Right lobe of liver (tissue), 6 donors: ENCODE measurements around the gene OSBPL5. TPM values are rescaled to one million over a fixed set of nuclear protein-coding genes. Genes with fewer than 3 reads are reported as not detected.

ENCODE experiments used
- ATAC-seq, 4 donors: fragments of 200-7000 bp; cut with Tn5 transposase; one replicate each; pipeline ENCODE4 v1.9.1; 2020; ENCODE audit warnings: mild to moderate bottlenecking in 4 of 4, moderate library complexity in 4 of 4
- DNase-seq, 3 donors: peaks; one replicate each; pipeline ENCODE4 v3.0.0-alpha.2; 2020
- H3K27ac ChIP-seq, 3 donors: fragments of 200-600 bp; one replicate each; pipeline ENCODE4 v1.8.0; 2022
- H3K27me3 ChIP-seq, 2 donors: fragments of 200-600 bp; one replicate each; pipeline ENCODE4 v1.8.0; 2022
- H3K36me3 ChIP-seq, 4 donors: fragments of 200-600 bp; sonication (generic) in 1 of 4; one replicate each; pipeline versions ENCODE4 v1.5.1 to v1.8.0; 2017 to 2022; ENCODE audit warnings: control low read depth in 1 of 4
- H3K4me1 ChIP-seq, 4 donors: fragments of 200-600 bp; sonication (generic) in 1 of 4; one replicate each; pipeline versions ENCODE4 v1.5.1 to v1.8.0; 2017 to 2022; ENCODE audit warnings: control low read depth in 1 of 4
- H3K4me3 ChIP-seq, 3 donors: fragments of 200-600 bp; one replicate each; pipeline ENCODE4 v1.8.0; 2022
- H3K9me3 ChIP-seq, 4 donors: fragments of 200-600 bp; sonication (generic) in 1 of 4; one replicate each; pipeline versions ENCODE4 v1.5.1 to v1.8.0; 2017 to 2022; ENCODE audit warnings: control low read depth in 1 of 4
- CTCF ChIP-seq, 4 donors: fragments of 200-600 bp in 3 of 4; fragments of 450-650 bp in 1 of 4; IDR thresholded peaks; one replicate each; pipeline versions ENCODE4 v1.5.1 to v1.8.0; 2016 to 2022; ENCODE audit warnings: antibody characterized with exemption in 4 of 4, mild to moderate bottlenecking in 2 of 4
- POLR2A ChIP-seq: fragments of 450-650 bp; IDR thresholded peaks from one replicate; pipeline ENCODE4 v1.6.1; 2017; ENCODE audit warnings: antibody characterized with exemption, mild to moderate bottlenecking
- WGBS: methylation state at CpG from one replicate; pipeline ENCODE4 v1.1.6; 2018; ENCODE audit warnings: low coverage, low lambda C conversion rate; ENCODE audit not compliant: insufficient coverage; ENCODE audit errors: missing lambda C conversion rate; 5-methylcytosine and 5-hydroxymethylcytosine counted together
- intact Hi-C, 2 donors: fragments of 100-400 bp; cut with DNase I; formaldehyde crosslinking; loops; one replicate each; pipeline versions ENCODE4 v1.11.2 to v1.14.1; 2022
- total RNA-seq, 6 experiments: library from RNA; depleted of rRNA in 2 of 6; stranded (reverse); fragments of >200 nt in 2 of 6; fragmentation: NEBNext Ultra II Directional in 3 of 6; extraction: Animal tissue kit (Norgen Biotek cat#: 25700) in 3 of 6; gene quantifications; one replicate each; pipeline versions ENCODE4 v1.1.0 to v1.2.4, GENCODE V29; 2016 to 2023
- donor health status: DM: no; HTN: yes; CAD: no.
- donor health status: DM: no; HTN: no; CAD: no.
- donor health status: DM: no; HTN: no; CAD: no.
- donor health status: DM: no; HTN: yes; CAD: no.
- donor health status: DM: no; HTN: yes; CAD: no.

OSBPL5 gene
- total RNA-seq, 6 experiments from 2014 or later: 2.2 to 6.3 (median 3.4) TPM

GRCh38 chr11:3130269-3131071 is 34.6 kb downstream of the OSBPL5 start:
- H3K4me1 ChIP-seq: no peaks in the 10 kb centered on the region
- TF ChIP-seq CTCF (IDR thresholded peaks at IDR 0.05) (no peak), POLR2A (no peak)
- no peaks in the 10 kb centered on the region for H3K9me3 ChIP-seq
- ATAC-seq (no peak), DNase-seq (peak in 2 of 3 donors; percentile 14 to 42)
- no peak overlapping the region for H3K27ac ChIP-seq
- WGBS: 37% methylated on average over 2 of the region's 14 CpGs
- H3K36me3 ChIP-seq: no peaks in the 10 kb centered on the region
- H3K4me3 ChIP-seq: no peak overlapping the region
- intact Hi-C loops: no loop called here
- H3K27me3 ChIP-seq: no peaks in the 10 kb centered on the region

- WGBS: 49% methylated on average over 4 of the region's 21 CpGs
- Histone ChIP-seq H3K4me1 (no peaks in the 10 kb centered on the region), H3K27ac (no peak overlapping the region), H3K36me3 (no peaks in the 10 kb centered on the region), H3K27me3 (no peaks in the 10 kb centered on the region), H3K4me3 (no peak overlapping the region), H3K9me3 (no peaks in the 10 kb centered on the region)
- TF ChIP-seq CTCF (IDR thresholded peaks at IDR 0.05): no peak
- ATAC-seq: no peak
- intact Hi-C loops: no loop called here
- peak in 2 of 3 donors; percentile 13 to 29 for DNase-seq
Observed at GRCh38 chr11:3129591-3130268, 35.4 kb downstream of the OSBPL5 start.

GRCh38 chr11:3129181-3129590 is 35.9 kb downstream of the OSBPL5 start:
- no peaks in the 10 kb centered on the region for H3K36me3 ChIP-seq
- WGBS: 100% methylated on average over 3 of the region's 10 CpGs
- H3K27me3 ChIP-seq: no peaks in the 10 kb centered on the region
- no peak overlapping the region for H3K4me3 ChIP-seq
- H3K27ac ChIP-seq: no peak overlapping the region
- TF ChIP-seq CTCF (IDR thresholded peaks at IDR 0.05): no peak
- TF ChIP-seq POLR2A: no peak
- intact Hi-C loops: no loop called here
- no peaks in the 10 kb centered on the region for H3K4me1 ChIP-seq
- DNase-seq (peak in 2 of 3 donors; percentile 10 to 52), ATAC-seq (no peak)
- H3K9me3 ChIP-seq: no peaks in the 10 kb centered on the region

GRCh38 chr11:3128356-3129180 is 36.5 kb downstream of the OSBPL5 start:
- DNase-seq: peak in 1 of 3 donors; percentile 13
- intact Hi-C loops: no loop called here
- no peak overlapping the region for H3K27ac ChIP-seq

More at GRCh38 chr11:3128356-3129180, 36.5 kb downstream of the OSBPL5 start:
- H3K36me3 ChIP-seq: no peaks in the 10 kb centered on the region
- no peak for TF ChIP-seq POLR2A
- TF ChIP-seq CTCF (IDR thresholded peaks at IDR 0.05): no peak
- WGBS: 73% methylated on average over 3 of the region's 19 CpGs
- H3K27me3 ChIP-seq: no peaks in the 10 kb centered on the region
- no peak overlapping the region for H3K4me3 ChIP-seq
- ATAC-seq: no peak
- no peaks in the 10 kb centered on the region for H3K9me3 ChIP-seq
- no peaks in the 10 kb centered on the region for H3K4me1 ChIP-seq
